ENCODE results near the gene GAS7.

- TF ChIP-seq GATA1 (IDR thresholded peaks at IDR 0.05; ENCODE audit: low read depth, low read length) (no peak), POLR2A (IDR thresholded peaks at IDR 0.05; ENCODE audit: low read length) (no peak)
Observed at GRCh38 chr17:9991351-9991750, 207.1 kb downstream of the GAS7 start.
